GM04503 (cell line): Measurements from ENCODE around the gene APBB1IP.
"Not testable (repeated sequence)": the region's sequence is repeated elsewhere in the genome, so short reads cannot be mapped to it uniquely, and the experiment has no call there.

Experiments used
- DNase-seq: peaks from one replicate; pipeline ENCODE4 v3.0.0-alpha.2; 2012; ENCODE audit warnings: low read depth

Gene APBB1IP

DNA sequence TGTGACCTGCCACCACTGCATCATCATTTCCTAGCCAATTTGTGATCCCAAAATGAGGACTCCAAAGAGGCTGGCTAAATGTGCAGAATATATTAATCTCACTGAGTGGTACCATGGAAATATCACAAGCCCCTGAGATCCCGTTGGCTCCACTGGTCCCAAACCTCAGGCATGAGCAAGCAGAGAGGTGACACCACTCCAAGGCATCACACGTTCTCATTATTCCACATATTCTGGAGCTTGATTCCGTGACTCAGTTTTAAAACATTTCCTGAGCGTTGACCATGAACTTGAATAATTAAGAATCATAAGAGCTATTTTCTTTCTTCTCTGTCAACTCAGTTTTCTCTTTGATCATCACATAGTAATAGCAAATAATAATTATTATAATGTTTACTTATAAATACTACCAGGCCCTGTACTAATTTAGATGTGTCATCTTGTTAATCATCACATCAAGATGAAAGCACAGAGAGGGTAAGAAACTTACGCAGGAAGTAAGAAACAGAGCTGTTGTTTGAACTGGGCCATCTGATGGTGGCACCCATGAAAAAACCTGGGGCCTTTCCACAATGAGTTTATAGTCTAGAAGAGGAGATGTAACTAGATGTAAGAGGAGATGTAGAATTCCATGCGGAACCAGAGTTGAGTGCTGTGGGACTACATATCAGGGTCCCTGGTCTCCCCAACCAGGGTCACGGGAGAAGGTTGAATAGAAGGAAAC is 3.5 kb downstream of the APBB1IP start:
- no peak for DNase-seq

DNA sequence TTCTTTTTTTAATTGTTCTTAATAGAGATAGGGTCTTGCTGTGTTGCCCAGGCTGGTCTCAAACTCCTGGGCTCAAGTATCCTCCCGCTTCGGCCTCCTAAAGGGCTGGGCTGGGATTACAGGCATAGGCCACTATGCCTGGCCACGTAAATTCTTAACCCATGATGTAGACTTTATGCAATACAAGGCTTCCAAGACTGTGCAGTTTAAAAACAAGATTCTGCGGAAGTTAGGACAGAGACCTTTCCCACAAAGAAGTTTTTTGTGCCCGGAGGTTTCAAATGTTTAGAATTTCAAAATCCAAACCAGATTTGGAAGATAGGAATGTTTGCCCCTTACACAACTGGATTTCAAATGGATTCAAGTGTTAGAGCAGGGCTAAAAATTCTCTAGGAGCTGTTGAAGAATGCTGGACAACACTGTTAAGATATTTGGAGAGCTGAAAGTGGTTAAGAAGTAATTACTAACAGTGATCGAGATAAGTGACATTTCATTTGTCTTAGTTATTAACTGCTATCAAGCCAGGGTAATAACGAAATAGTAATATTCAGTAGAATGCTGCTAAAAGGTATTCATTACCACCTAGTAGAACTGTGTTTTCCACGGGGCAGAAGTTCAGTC is 7.4 kb downstream of the APBB1IP start:
- DNase-seq: no peak

DNA sequence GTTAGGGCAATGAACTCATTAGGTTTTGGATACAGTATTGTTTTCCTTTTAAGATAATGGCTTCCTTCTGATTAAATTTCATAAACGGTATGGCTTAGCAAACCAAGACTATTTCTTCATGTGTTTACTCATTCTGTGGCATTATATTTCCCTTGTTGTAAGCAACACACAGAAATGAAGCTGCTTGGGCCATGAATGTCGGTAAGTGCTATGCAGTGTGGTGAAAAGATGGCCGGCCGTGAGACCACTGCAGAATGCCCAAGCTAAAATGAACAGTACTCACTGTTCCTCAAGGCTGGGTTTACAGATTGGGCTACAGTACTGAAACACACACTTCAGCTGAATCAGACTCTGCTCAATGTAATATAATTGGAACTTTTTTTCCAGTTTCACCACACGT is 8.1 kb downstream of the APBB1IP start:
- no peak for DNase-seq

DNA sequence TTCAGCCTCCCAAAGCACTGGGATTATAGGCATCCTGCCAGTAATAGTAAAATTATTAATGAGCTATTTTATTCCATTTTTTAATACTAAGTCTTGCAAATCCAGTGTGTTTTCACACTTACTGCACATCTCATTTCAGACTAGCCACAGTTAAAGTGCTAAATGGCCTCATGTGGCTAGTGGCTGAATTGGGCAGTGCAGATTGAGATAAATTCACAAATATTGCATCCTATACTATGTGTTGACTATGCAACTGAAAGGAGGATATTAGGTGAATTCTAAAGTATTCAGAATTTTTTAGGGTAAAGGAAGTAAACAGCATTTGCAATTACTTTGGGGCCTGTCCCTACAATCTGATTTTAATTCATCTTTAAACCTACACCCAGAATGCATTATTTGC is 10.2 kb downstream of the APBB1IP start:
- no peak for DNase-seq

DNA sequence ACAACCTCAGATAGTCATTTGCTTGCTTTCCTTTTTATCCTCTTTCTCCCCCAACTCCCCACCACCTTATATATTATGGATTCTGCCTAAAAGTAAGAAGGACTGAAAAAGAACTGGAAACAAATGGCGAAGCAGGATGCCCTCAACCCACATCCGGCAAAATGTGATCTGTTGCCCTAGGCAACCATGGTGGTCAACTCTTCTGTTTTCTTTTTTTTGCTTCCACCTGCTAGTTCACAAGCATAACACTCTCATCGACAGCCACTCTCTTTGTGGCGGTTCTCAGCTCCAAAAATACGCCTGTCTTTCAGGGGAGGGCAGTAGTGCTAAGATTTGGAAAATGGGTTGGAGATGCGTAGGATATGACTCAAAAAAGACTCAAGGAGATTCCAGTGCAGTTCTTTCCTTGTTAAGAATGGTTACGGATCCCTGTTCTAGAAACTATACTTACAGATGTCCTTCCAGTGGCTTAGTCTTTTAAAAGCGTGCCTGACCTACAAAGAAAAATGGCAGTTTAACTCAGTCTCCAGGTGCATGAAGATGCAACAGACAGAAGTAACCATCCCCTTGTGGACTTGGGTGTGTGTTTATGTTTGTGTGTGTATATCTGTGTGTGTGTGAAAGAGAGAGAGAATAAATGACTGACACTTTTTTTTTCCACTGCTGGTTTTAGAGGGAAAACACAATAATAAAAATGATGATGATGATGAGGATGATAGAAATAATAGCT is 10.7 kb downstream of the APBB1IP start:
- DNase-seq: no peak

DNA sequence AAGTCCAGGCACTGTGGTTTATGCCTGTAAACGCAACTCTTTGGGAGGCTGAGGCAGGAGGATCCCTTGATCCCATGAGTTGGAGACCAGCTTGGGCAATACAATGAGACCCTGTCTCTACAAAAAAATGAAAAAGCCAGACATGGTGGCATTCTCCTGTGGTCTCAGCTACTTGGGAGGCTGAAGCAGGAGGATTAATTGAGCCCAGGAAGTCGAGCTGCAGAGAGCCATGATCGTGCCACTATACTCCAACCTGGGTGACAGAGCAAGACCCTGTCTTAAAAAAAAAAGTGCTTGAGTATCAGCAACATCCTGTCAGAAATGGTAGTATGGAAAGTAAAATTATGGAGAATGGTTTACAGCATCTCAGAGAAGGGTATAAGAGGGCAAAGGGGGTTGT is 11.6 kb downstream of the APBB1IP start:
- DNase-seq: no peak

DNA sequence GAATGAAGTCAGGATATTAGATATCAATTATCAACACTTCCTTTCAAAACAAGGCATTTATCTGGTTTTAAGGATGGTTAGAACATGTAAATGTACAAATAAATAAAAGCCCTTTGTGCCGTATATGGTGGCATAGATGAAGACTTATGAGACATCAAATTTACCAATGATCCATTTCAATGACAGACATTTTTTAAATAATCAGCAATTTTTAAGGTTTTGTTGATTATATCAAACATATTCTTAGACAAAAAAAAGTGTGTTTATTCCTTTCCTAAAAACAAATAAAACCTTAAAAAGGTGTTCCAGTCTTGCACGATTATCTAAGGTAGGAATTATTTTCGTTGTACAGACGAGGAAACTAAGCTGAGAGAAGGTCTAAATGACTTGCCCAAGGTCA is 13.8 kb downstream of the APBB1IP start:
- DNase-seq: no peak

DNA sequence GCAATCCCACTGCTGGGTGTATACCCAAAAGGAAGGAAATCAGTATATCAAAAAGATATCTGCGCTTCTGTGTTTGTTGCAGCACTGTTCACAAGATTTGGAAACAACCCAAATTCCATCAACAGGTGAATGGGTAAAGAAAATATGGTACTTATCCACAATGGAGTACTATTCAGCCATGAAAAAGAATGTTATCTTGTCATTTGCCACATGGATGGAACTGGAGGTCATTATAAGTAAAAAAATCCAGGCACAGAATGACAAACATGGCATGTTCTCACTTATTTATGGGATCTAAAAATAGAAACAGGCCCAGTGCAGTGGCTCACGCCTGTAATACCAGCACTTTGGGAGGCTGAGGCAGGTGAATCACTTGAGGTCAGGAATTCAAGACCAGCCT is 15.7 kb downstream of the APBB1IP start:
- DNase-seq: no peak

DNA sequence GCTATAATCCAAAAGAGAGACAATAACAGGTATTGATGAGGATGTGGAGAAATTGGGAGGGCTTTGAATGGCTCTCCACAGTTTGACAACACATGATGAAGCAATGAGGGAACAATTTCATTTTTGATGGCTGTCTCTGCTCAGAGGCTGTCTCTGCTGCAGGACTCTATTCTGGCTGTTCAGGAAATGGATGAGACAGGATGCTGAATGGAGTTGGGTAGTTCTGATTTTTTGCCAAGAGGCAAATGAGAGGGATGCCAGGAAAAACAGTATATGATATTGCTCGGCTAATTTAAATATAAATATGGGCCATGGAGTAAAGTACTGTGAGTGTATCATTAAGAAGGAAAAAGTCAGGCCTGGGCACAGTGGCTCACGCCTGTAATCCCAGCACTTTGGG is 16.8 kb downstream of the APBB1IP start:
- DNase-seq: no peak

DNA sequence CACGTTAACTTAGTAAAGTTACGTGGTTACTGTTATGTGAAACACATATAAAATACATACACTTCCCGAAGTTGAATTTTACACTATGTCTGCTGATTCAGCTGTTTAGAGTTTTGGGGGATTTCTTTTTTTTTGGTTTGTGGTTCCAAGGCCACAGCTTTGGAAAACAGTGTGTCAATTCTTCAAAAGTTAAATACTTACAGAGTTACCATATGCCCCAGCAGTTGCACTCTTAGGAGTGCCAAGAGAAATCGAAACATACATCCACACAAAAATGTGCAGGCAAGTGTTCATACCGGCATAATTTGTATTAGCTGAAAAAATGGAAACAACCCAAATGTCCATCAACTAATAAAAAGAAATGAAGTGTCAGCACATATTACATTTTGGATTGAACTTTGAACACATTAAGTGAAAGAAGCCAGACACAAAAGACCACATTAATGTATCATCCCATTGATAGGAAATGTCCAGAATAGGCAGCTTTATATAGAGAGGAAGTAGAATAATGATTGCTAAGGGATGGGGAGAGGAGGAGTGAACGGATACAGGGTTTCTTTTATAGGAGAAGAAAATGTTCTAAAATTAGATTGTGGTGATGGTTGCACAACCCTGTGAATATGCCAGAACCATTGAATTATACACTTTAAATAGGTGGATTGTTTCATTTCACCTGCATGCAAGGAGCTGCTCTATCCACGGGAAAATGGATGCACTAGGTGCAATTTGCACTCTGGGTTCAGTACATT is 17.6 kb downstream of the APBB1IP start:
- no peak for DNase-seq

DNA sequence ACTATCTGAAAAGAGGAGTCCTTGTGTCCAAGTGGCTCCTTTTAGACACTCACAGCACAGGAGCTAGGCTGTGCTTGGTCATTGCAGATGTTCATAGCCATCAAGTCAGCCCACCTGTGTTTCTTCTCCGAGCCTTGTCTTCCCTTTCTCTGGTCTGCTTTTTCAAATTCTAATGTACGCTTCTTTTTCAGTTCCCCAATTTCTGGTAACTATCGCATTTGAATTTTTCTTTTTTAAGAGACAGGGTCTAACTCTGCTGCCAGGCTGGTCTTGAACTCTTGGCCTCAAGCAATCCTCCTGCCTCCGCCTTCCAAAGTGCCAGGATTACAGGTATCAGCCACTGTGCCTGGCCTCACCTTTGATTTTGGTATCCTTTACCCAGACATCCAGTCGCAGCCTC is 18.9 kb downstream of the APBB1IP start:
- DNase-seq: no peak

DNA sequence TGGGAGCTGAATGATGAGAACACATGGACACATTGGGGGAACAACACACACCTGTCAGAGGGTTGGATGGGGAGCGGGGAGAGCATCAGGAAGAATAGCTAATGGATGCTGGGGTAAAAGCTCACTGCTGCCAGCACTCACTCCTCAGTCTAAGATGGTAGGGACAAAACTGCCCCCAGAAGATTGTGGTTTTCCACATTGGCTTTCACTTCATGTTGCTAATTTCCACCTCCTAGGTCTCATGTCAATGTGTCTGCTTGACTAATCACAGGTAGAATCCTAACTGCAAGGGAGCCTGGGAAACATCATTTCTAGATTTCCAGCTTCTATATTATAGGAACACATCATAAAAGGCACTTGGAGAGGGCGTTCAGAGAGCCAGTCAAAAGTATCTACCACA is 22.6 kb downstream of the APBB1IP start:
- no peak for DNase-seq

DNA sequence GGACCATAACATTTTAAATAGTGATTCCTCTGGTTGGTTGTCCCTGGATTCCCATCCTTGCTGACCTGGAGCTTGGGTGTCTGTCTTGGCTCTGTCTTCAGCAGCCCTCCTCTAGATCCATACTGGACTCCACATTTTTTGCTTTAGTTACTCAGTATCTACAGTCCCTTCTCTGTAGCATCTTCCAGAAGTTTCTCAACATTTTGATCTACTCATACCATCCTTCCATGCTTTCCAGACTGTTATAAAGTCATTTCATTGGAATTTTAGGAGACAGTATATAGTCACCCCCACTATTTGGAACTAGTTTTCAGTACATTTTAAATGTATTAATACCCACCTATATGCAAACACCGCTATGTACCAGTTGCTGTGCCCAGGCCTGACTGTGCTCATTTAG is 25.8 kb downstream of the APBB1IP start:
- DNase-seq: no peak

DNA sequence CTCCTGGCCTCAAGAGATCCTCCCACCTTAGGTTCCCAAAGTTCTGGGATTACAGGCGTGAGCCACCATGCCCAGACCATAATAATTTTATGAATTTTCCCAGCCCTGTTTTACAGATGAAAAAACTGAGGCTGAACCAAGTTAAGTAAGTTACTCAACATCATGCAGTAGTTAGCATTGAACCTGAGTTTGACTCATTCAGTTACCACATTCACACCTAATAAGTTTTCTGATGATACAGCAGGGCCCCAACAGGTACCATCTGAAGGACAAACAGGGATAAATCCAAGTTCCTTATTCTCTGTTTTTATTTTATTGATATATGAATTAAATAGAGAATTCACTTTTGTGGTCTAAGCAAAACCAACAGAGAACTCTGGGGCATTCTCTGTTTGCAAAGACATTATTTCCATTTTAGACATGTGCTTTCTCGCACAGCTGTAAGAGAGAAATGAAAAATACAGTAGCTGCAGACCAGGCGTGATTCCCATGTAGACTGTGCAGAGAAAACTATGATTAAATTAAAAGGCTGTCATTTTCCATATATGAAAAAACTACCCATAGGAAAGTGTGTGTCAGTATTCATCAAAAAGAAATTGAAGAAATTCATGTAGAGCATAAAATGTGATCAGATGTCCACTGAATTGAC is 26.6 kb downstream of the APBB1IP start:
- no peak for DNase-seq

DNA sequence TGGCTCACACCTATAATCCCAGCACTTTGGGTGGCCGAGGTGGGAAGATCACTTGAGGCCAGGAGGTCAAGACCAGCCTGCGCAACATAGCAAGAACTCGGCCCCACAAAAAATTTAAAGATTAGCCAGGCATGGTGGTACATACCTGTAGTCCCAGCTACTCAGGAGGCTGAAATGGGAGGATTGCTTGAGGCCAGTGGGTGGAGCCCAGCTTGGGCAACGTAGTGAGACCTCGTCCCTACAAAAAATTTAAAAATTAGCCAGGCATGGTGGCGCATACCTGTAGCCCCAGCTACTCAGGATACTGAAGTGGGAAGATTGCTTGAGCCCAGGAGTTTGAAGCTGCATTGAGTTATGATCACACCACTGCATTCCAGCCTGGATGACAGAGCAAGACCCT is 28.4 kb downstream of the APBB1IP start:
- not testable (repeated sequence) for DNase-seq

DNA sequence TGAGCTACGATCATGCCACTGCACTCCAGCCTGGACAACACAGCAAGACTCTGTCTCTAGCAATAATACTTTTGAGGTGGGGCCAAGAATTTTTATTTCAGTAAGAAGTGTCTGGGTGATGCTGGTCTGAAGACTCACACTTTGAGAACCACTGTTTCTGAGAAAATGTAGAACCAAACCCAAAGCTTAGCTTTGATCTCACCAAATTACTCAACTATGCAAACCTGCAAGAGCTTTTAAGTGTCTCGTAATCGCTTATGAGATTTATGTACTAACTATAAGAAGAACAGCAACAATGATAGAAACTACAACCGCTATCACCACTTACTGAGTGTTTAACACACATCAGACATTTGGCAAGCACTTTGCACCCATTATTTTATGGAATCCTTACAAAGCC is 29.5 kb downstream of the APBB1IP start:
- no peak for DNase-seq

DNA sequence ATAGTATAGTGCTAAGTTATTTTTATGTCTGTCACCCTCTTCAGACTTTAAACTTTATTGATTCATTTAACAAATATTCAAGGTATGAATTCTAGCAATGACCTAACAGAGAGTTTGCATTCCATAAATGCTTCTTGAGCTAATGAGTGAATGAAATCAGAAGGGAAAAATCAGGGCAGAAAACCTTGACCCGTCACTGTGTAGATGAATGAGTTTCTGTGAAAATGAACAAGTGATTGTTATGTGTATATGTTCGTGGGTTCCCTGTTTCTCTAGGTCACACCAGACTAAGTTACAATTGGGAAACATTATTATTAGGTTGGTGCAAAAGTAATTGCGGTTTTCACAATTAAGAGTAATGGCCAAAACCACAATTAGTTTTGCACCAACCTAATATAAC is 30.1 kb downstream of the APBB1IP start:
- DNase-seq: no peak

DNA sequence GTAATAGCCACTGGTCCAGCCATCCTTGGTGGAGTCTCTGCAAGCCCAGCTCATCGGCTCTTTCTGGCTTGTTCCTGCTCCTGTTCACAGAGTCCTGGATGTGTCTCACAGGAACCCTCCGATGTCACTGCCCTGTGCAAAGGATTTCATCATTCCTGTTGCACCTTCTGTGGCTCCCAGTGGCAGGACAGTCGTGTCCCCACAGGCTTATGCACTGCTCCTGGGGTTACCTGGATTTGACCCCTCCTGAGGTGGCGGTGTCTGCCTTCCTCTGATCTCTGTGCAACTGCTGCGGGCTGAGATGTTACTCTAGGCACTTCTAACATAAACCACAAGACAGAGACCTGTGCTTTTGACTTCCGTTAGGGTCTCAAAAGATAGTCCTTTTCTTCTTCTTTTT is 30.6 kb downstream of the APBB1IP start:
- DNase-seq: no peak

DNA sequence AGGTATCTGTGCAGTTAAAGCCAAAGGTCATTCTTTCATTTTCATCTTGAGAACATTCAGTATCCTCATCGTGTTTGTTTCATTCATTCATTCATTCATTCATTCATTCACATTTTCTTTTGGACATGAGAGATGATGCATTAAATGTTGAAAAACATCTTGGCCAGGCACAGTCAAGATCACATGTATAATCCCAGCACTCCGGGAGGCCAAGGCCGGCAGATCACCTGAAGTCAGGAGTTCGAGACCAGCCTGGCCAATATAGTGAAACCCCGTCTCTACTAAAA is 34.3 kb downstream of the APBB1IP start:
- DNase-seq: no peak

DNA sequence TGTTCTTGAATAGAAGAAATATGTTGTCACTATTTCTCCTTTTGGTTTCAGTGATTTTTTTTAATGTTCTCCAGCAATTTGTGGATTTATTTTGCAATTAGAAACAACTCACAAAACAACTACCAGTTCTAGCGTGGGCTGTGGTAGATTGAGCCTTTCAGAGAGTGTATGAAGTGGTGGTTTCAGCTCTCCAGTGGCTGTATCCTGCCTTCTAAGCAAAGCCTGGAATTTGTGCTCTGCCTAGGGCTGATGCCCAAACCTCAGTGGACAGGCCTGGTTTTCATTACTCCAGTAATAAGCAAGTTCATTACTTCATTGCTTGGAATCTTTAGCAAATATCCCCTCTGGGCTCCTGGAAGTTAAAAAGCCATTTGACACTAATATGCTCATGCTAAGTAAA is 35.9 kb downstream of the APBB1IP start:
- no peak for DNase-seq

DNA sequence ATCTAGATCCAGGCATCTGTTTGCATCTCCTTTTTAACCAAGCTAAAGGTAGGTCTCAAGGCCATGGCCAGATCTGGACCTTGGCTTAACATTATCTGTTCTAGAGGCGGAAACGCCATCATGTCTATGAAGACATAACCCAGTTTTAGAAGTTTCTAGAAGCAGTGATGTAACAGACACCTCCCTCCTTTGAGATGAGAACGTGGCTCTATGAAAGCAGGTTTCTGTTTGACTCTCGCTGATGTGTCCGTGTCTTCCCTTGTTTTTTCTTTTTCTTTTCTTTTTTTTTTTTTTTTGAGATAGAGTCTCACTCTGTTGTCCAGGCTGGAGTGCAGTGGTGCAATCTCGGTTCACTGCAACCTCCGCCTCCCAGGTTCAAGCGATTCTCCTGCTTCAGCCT is 36.7 kb downstream of the APBB1IP start:
- not testable (repeated sequence) for DNase-seq

DNA sequence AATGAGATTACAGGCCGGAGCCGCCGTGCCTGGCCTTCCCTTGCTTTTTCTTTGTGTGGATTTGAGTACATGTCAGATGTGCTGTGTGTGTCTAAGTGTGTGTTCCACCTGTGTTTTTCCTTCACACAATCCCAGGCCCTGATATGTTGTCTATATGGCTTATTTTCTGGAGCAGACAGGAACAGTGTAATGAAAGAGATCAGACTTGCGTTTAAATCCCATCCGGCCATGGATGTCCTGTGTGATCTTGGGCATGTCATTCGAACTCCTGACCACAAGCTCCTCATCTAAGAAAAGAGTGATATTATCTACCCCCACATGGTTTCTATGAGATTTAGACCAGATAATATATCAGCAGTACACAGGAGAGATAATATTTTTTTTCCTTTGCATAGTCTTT is 37.2 kb downstream of the APBB1IP start:
- DNase-seq: no peak

DNA sequence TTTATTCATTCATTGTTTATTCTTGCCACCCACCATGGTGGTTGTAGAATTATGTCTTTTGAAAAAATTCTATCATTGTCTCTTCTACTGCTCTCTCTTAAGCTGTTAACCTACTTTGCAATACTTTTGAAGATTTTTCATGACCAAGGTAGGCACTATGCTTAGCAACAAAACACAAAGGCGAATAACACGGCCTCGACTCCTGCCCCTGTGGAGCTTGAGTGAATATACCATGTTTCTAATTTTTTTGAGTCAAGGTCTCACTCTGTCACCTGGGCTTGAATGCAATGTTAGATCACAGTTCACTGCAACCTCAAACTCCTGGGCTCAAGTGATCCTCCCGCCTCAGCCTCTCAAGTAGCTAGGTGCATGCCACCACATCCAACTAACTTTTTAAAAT is 39.4 kb downstream of the APBB1IP start:
- no peak for DNase-seq
